ENCODE measurements around the gene PLA2G5. TPM values are rescaled to one million over a fixed set of nuclear protein-coding genes. Genes with fewer than 3 reads are reported as not detected.

PLA2G5 gene
- total RNA-seq, 2 donors from 2014 or later: 18.7 to 19.2 TPM

DNA sequence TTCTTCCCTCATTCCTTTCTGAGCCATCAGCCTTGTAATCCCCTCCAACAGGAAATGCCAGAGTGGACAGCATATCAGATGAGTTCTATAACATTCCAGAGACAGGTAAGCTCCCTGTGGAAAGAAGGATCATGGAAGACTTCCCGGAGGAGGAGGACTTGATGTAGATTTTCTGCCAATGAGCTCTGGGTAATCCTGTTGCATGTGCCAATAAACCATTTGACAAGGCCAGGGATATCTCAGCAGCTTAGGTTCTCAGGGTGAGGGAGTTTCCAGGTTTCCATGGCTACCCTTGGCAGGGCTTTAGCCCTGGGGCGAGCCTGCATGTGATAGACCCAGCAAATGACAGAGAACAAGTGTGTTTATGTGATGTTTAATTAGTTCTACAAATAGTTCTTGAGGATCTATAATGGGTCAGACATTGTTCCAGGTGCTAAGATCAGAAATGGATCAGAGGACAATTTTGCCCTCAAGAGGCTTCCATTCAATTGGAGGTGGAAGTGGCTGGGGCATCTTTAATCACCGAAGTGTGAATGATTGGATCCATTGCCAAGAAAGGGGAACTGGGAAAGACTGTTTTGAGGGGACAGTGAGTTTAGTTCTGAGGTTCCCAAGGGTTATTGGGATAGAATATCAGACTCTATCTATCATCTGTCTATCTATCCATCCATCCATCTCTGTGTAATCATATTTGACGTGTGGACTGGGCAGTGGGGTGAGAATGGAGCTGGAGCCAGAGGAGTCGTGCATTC lies 6.9 kb downstream of the PLA2G5 start:
- Histone ChIP-seq H3K4me1 (ENCODE audit: control insufficient read depth in 1 of 2, low read depth in 2 of 2) (peaks cover 0 to 14% of the 10 kb centered on the region in 2 donors), H3K4me3 (no peak overlapping the region), H3K27me3 (replicated peaks; ENCODE audit: insufficient read depth) (no peaks in the 10 kb centered on the region), H3K36me3 (no peaks in the 10 kb centered on the region), H3K9me3 (no peaks in the 10 kb centered on the region), H3K27ac (no peak overlapping the region)
- ATAC-seq (ENCODE audit: insufficient number of reproducible peaks, low FRiP score, low read depth): no peak
- no peak for TF ChIP-seq CTCF (IDR thresholded peaks at IDR 0.05)
- DNase-seq (ENCODE audit: low spot score): no peak

DNA sequence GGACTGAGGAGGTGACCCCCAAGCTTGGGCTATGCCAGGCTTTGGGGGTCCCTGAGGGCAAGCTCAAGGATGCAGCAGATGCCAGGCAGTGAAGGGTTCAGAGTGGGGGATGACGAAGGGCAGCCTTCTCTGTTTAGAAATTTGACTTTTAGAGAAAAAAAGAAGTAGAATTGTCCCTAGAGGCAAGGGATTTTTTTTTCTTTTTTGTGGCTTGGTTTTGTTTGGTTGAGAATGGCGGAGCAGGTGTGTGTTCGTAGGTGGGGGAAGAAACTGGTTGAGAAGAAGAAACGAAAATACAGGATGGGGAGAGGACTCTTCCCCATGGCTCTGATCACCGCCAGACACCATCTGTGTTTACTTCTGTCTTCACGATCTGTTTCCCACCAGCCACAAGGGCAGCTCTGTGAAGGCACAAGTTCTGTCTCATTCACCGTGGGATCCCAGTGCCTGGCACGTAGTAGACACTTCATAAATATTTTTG lies 8.2 kb downstream of the PLA2G5 start:
- no peak overlapping the region for H3K27ac ChIP-seq
- DNase-seq (ENCODE audit: low spot score) (no peak), ATAC-seq (ENCODE audit: insufficient number of reproducible peaks, low FRiP score, low read depth) (no peak)
- peaks cover 0 to 10% of the 10 kb centered on the region in 2 donors for H3K4me1 ChIP-seq (ENCODE audit: control insufficient read depth in 1 of 2, low read depth in 2 of 2)
- H3K36me3 ChIP-seq: no peaks in the 10 kb centered on the region
- no peaks in the 10 kb centered on the region for H3K27me3 ChIP-seq (replicated peaks; ENCODE audit: insufficient read depth)
- no peak for TF ChIP-seq CTCF (IDR thresholded peaks at IDR 0.05)
- H3K9me3 ChIP-seq: no peaks in the 10 kb centered on the region
- H3K4me3 ChIP-seq: no peak overlapping the region

DNA sequence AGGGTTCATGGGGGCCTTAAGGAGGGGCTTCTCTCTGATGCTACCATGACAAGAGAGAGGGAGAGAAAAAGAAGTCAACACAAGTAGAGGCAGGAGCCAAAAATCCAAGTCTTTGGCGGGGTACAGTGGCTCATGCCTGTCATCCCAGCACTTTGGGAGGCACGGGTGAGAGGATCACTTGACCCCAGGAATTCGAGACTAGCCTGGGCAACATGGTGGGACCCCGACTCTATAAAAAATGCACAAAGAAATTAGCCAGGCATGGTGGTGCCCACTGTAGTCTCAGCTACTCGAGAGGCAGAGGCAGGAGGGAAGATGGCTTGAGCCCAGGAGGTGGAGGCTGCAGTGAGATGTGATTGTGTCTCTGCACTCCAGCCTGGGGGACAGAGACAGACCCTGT lies 8.7 kb downstream of the PLA2G5 start:
- Histone ChIP-seq H3K9me3 (no peaks in the 10 kb centered on the region), H3K36me3 (no peaks in the 10 kb centered on the region), H3K27ac (no peak overlapping the region), H3K27me3 (replicated peaks; ENCODE audit: insufficient read depth) (no peaks in the 10 kb centered on the region), H3K4me3 (no peak overlapping the region), H3K4me1 (ENCODE audit: control insufficient read depth in 1 of 2, low read depth in 2 of 2) (peaks cover 0 to 7% of the 10 kb centered on the region in 2 donors)
- no peak for TF ChIP-seq CTCF (IDR thresholded peaks at IDR 0.05)
- DNase-seq (ENCODE audit: low spot score) (no peak), ATAC-seq (ENCODE audit: insufficient number of reproducible peaks, low FRiP score, low read depth) (no peak)

DNA sequence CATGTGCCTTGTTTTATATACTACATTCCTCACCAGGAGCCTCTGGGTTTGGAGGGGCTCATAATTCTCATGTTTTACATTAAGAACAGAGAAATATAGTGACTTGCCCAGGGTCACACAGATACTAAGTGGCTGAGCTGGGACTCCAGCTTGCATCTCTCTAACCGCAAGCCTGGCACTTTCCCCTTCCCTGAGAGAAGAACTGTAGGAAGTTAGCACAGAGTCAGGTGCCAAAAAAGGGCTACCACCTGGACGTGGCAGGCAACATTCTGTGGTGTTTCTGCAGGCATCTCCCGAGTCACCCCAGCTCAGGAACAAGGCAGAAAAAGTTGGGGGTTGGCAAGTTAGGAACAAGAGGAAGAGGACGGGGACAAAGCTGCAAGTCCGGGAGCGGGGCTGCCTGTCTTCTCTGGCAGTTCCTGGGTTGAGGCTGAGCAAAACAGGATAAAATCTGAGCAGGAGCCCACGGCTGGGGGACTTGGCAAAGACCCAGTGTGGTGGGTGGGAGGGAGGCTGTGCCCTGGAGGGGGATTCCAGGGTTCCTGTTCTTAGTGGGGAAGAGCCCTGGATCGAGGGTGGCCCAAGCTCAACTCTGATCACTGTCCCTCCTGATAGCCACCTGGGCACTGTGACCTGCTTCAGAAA lies 9.8 kb downstream of the PLA2G5 start:
- H3K27me3 ChIP-seq (replicated peaks; ENCODE audit: insufficient read depth): no peaks in the 10 kb centered on the region
- no peak for ATAC-seq (ENCODE audit: insufficient number of reproducible peaks, low FRiP score, low read depth)
- no peak for DNase-seq (ENCODE audit: low spot score)
- TF ChIP-seq CTCF (IDR thresholded peaks at IDR 0.05): no peak
- H3K9me3 ChIP-seq: no peaks in the 10 kb centered on the region
- H3K4me1 ChIP-seq (ENCODE audit: control insufficient read depth in 1 of 2, low read depth in 2 of 2): no peaks in the 10 kb centered on the region
- H3K27ac ChIP-seq: no peak overlapping the region
- H3K4me3 ChIP-seq: no peak overlapping the region
- no peaks in the 10 kb centered on the region for H3K36me3 ChIP-seq

- ATAC-seq (ENCODE audit: insufficient number of reproducible peaks, low FRiP score, low read depth) (no peak), DNase-seq (ENCODE audit: low spot score) (no peak)
Observed at GRCh38 chr1:20080441-20081352, 10.7 kb downstream of the PLA2G5 start.

More at GRCh38 chr1:20080441-20081352, 10.7 kb downstream of the PLA2G5 start:
- no peak for TF ChIP-seq CTCF (IDR thresholded peaks at IDR 0.05)
- H3K4me3 ChIP-seq: no peak overlapping the region
- H3K9me3 ChIP-seq: no peaks in the 10 kb centered on the region
- H3K4me1 ChIP-seq (ENCODE audit: control insufficient read depth in 1 of 2, low read depth in 2 of 2): no peaks in the 10 kb centered on the region
- no peaks in the 10 kb centered on the region for H3K27me3 ChIP-seq (replicated peaks; ENCODE audit: insufficient read depth)
- no peak overlapping the region for H3K27ac ChIP-seq
- H3K36me3 ChIP-seq: no peaks in the 10 kb centered on the region

Measured in thoracic aorta (tissue), 2 donors.